ENCODE measurements around the gene RPL14.

GRCh38 chr3:40437889-40438288 is 19.2 kb upstream of the RPL14 start:
- no peak for TF ChIP-seq CTCF (IDR thresholded peaks at IDR 0.05)
- no peak for TF ChIP-seq POLR2A (IDR thresholded peaks at IDR 0.05)
